HepG2 (cell line): ENCODE measurements around the gene FERMT2.

Source experiments
- CC2D1A ChIP-seq: sonication (generic); formaldehyde crosslinking; IDR thresholded peaks from 2 replicates; pipeline ENCODE4 v1.8.1; 2023; ENCODE audit warnings: mild to moderate bottlenecking, missing genetic modification reagents
- NFRKB ChIP-seq: fragments of 450-650 bp; IDR thresholded peaks from 2 replicates; pipeline ENCODE4 v1.6.1; 2017
- POLR2A ChIP-seq, 2 experiments: IDR thresholded peaks; 2 replicates each; pipeline ENCODE4 v1.6.1; 2011; ENCODE audit warnings: low read depth in 2 of 2, low read length in 2 of 2, mild to moderate bottlenecking in 1 of 2, moderate library complexity in 1 of 2; ENCODE audit not compliant: insufficient read depth in 1 of 2
- SP1 ChIP-seq, 2 experiments: fragments of 450-650 bp in 1 of 2; sonication (generic) in 1 of 2; formaldehyde crosslinking in 1 of 2; IDR thresholded peaks; 2 replicates each; pipeline versions ENCODE4 v1.4.0 to v1.6.1; 2016 to 2020; ENCODE audit warnings: missing genetic modification reagents in 1 of 2
- TAF1 ChIP-seq: sonication (generic); formaldehyde crosslinking; IDR thresholded peaks from 2 replicates; pipeline ENCODE4 v1.4.0; 2020; ENCODE audit warnings: missing genetic modification reagents
- TCF7L2 ChIP-seq: IDR thresholded peaks from 2 replicates; pipeline ENCODE4 v1.6.1; 2011; ENCODE audit warnings: mild to moderate bottlenecking, low read depth, low read length, moderate library complexity
- ZNF274 ChIP-seq: sonication (generic); formaldehyde crosslinking; IDR thresholded peaks from 2 replicates; pipeline ENCODE4 v1.5.1; 2020; ENCODE audit warnings: mild to moderate bottlenecking, missing genetic modification reagents
- ZNF652 ChIP-seq: IDR thresholded peaks from 2 replicates; pipeline ENCODE4 v1.6.1; 2016; ENCODE audit warnings: low read depth, borderline replicate concordance
- ZSCAN29 ChIP-seq: sonication (generic); formaldehyde crosslinking; conservative IDR thresholded peaks from 2 replicates; pipeline ENCODE4 v1.4.0; 2020; ENCODE audit warnings: mild to moderate bottlenecking, missing genetic modification reagents
- TF ChIP-seq, protein P1 (sequence below): sonication (generic); formaldehyde crosslinking; conservative IDR thresholded peaks from 2 replicates; pipeline ENCODE4 v1.8.1; 2023; ENCODE audit warnings: missing genetic modification reagents
- TF ChIP-seq, protein P2 (sequence below): sonication (generic); formaldehyde crosslinking; IDR thresholded peaks from 2 replicates; pipeline ENCODE4 v1.5.0; 2020; ENCODE audit warnings: mild to moderate bottlenecking, missing genetic modification reagents, moderate library complexity
- TF ChIP-seq, protein P3 (sequence below), 2 experiments: sonication (generic) in 1 of 2; formaldehyde crosslinking in 1 of 2; IDR thresholded peaks; 2 replicates each; pipeline versions ENCODE4 v1.5.1 to v1.6.1; 2011 to 2020; ENCODE audit warnings: borderline replicate concordance in 1 of 2, low read depth in 1 of 2, low read length in 1 of 2, mild to moderate bottlenecking in 1 of 2, missing genetic modification reagents in 1 of 2, moderate library complexity in 1 of 2

DNA sequence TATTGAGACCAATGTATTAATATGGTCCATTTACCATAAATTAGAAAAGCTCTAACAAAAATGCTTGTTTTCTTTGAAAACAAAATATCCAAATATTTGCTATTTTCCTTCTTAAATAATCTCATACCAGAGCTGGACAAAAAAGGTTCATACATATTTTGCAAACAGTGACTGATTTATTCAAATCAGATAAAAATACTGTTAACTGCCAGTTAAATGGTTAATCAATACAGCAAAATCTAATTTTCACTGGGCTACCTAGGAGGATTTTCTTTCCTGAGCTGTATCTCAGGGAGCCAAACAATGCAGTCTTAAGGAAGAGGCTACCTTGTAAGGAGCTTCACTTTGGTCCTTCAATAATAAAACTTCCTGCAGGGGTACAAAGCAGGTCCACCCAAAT is 2.0 kb downstream of the FERMT2 start:
- TF ChIP-seq POLR2A (IDR thresholded peaks at IDR 0.05; ENCODE audit: insufficient read depth in 1 of 2, low read depth in 2 of 2, low read length in 2 of 2) (no peak), NFRKB (no peak), SP1 (IDR thresholded peaks at IDR 0.05) (no peak), SP1 (CRISPR knock-in tag; IDR thresholded peaks at IDR 0.05) (no peak), TAF1 (no peak), TCF7L2 (no peak), CC2D1A (CRISPR knock-in tag) (no peak), ZNF652 (CRISPR knock-in tag) (no peak), ZSCAN29 (CRISPR knock-in tag) (no peak), ZNF274 (CRISPR knock-in tag) (no peak)
- TF ChIP-seq, protein P1, sequence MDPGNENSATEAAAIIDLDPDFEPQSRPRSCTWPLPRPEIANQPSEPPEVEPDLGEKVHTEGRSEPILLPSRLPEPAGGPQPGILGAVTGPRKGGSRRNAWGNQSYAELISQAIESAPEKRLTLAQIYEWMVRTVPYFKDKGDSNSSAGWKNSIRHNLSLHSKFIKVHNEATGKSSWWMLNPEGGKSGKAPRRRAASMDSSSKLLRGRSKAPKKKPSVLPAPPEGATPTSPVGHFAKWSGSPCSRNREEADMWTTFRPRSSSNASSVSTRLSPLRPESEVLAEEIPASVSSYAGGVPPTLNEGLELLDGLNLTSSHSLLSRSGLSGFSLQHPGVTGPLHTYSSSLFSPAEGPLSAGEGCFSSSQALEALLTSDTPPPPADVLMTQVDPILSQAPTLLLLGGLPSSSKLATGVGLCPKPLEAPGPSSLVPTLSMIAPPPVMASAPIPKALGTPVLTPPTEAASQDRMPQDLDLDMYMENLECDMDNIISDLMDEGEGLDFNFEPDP (CRISPR knock-in tag), result no peak
- TF ChIP-seq, protein P2, sequence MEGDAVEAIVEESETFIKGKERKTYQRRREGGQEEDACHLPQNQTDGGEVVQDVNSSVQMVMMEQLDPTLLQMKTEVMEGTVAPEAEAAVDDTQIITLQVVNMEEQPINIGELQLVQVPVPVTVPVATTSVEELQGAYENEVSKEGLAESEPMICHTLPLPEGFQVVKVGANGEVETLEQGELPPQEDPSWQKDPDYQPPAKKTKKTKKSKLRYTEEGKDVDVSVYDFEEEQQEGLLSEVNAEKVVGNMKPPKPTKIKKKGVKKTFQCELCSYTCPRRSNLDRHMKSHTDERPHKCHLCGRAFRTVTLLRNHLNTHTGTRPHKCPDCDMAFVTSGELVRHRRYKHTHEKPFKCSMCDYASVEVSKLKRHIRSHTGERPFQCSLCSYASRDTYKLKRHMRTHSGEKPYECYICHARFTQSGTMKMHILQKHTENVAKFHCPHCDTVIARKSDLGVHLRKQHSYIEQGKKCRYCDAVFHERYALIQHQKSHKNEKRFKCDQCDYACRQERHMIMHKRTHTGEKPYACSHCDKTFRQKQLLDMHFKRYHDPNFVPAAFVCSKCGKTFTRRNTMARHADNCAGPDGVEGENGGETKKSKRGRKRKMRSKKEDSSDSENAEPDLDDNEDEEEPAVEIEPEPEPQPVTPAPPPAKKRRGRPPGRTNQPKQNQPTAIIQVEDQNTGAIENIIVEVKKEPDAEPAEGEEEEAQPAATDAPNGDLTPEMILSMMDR, result no peak
- TF ChIP-seq, protein P3, sequence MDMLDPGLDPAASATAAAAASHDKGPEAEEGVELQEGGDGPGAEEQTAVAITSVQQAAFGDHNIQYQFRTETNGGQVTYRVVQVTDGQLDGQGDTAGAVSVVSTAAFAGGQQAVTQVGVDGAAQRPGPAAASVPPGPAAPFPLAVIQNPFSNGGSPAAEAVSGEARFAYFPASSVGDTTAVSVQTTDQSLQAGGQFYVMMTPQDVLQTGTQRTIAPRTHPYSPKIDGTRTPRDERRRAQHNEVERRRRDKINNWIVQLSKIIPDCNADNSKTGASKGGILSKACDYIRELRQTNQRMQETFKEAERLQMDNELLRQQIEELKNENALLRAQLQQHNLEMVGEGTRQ (IDR thresholded peaks at IDR 0.05; ENCODE audit: low read depth, low read length), result no peak
- TF ChIP-seq, protein P3 (CRISPR knock-in tag; IDR thresholded peaks at IDR 0.05; ENCODE audit: borderline replicate concordance), result no peak
